Liver (tissue), 3 donors: ENCODE data around the gene SCAND1.

ENCODE experiments used
- FOXA1 ChIP-seq: IDR thresholded peaks from 2 replicates; pipeline ENCODE4 v1.6.1; 2016; ENCODE audit warnings: antibody characterized with exemption
- GABPA ChIP-seq, 2 donors: IDR thresholded peaks in 1 of 2; conservative IDR thresholded peaks in 1 of 2; 2 replicates each; pipeline ENCODE4 v1.6.1; 2016; ENCODE audit warnings: antibody characterized with exemption in 2 of 2, mild to moderate bottlenecking in 1 of 2, moderate library complexity in 1 of 2
- HNF4A ChIP-seq, 2 donors: conservative IDR thresholded peaks; 2 replicates each; pipeline ENCODE4 v1.6.1; 2016; ENCODE audit warnings: antibody characterized with exemption in 2 of 2, mild to moderate bottlenecking in 2 of 2
- YY1 ChIP-seq: IDR thresholded peaks from 2 replicates; pipeline ENCODE4 v1.6.1; 2016; ENCODE audit warnings: antibody characterized with exemption, mild to moderate bottlenecking
- TF ChIP-seq, protein P1 (sequence below): fragments of 150-350 bp; IDR thresholded peaks from 2 replicates; pipeline ENCODE4 v1.5.1; 2017; ENCODE audit warnings: improper control_type of control experiment, low read depth, low read length; ENCODE audit not compliant: missing input control
- TF ChIP-seq, protein P2 (sequence below): IDR thresholded peaks from 2 replicates; pipeline ENCODE4 v1.6.1; 2016; ENCODE audit warnings: antibody characterized with exemption
- donor health status: healthy.
- donor health status: healthy.

DNA sequence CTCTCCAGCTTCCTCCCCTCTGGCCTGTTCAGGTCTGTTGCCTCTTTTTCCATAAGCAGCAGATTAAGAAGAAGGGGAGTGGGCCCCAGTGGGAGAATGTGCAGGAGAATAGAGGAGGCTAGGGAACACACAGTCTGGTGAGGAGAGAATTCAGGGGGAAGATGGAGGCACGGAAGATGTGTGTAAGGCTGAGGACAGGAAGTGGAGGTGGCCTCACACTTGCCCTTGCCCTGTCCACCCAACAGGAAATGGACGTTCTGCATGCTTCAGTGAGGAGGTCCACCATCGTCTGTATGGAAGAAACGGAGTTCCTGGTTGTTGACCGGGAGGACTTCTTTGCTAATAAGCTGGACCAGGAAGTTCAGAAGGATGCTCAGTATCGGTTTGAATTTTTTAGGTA is 30.1 kb upstream of the SCAND1 start:
- TF ChIP-seq YY1 (no peak), GABPA (IDR thresholded peaks at IDR 0.05 in 1 of 2, conservative IDR thresholded peaks at IDR 0.05 in 1 of 2) (no peak), HNF4A (conservative IDR thresholded peaks at IDR 0.05) (no peak), FOXA1 (no peak)
- TF ChIP-seq, protein P1, sequence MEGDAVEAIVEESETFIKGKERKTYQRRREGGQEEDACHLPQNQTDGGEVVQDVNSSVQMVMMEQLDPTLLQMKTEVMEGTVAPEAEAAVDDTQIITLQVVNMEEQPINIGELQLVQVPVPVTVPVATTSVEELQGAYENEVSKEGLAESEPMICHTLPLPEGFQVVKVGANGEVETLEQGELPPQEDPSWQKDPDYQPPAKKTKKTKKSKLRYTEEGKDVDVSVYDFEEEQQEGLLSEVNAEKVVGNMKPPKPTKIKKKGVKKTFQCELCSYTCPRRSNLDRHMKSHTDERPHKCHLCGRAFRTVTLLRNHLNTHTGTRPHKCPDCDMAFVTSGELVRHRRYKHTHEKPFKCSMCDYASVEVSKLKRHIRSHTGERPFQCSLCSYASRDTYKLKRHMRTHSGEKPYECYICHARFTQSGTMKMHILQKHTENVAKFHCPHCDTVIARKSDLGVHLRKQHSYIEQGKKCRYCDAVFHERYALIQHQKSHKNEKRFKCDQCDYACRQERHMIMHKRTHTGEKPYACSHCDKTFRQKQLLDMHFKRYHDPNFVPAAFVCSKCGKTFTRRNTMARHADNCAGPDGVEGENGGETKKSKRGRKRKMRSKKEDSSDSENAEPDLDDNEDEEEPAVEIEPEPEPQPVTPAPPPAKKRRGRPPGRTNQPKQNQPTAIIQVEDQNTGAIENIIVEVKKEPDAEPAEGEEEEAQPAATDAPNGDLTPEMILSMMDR, result no peak
- TF ChIP-seq, protein P2, sequence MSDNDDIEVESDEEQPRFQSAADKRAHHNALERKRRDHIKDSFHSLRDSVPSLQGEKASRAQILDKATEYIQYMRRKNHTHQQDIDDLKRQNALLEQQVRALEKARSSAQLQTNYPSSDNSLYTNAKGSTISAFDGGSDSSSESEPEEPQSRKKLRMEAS, result no peak
